Skeletal muscle satellite cell (primary cell): ENCODE data around the gene OTOGL.

Experiments used
- H3K27me3 ChIP-seq: 2 replicates; pipeline ENCODE4 v1.7.0; 2013; ENCODE audit warnings: low read length; ENCODE audit not compliant: control insufficient read depth, insufficient read depth
- H3K36me3 ChIP-seq: 2 replicates; pipeline ENCODE4 v1.7.0; 2013; ENCODE audit warnings: mild to moderate bottlenecking, control low read depth, low read length; ENCODE audit not compliant: insufficient read depth
- H3K4me1 ChIP-seq: 2 replicates; pipeline ENCODE4 v1.7.0; 2013; ENCODE audit warnings: low read length; ENCODE audit not compliant: control insufficient read depth, insufficient read depth
- H3K4me2 ChIP-seq: 2 replicates; pipeline ENCODE4 v1.7.0; 2013; ENCODE audit warnings: mild to moderate bottlenecking, low read length
- H3K4me3 ChIP-seq: 2 replicates; pipeline ENCODE4 v1.7.0; 2013; ENCODE audit warnings: low read length
- H3K9ac ChIP-seq: 2 replicates; pipeline ENCODE4 v1.7.0; 2013; ENCODE audit warnings: mild to moderate bottlenecking, low read depth, low read length, moderate library complexity
- H3K9me3 ChIP-seq: replicated peaks from 2 replicates; pipeline ENCODE4 v1.7.0; 2013; ENCODE audit warnings: mild to moderate bottlenecking, control low read depth, low read length

The OTOGL gene

DNA sequence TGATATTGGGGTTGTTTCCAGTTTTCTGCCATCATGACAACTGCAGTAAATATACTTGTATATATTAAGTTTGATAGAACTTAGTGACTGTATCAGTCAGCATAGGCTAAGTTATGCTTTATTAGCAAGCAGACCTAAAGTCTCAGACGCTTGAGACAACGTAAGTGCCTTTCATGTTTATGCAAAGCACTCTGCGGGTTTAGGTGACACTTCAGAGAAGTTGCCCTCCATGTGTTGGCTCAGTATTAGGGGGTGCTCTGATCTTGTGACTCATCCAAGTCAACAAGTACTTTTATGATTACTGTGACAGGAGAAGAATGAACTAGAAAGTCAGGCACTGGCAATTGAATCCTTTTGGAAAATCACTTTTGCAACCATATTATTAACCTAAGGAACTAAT is 13.3 kb upstream of the OTOGL start:
- Histone ChIP-seq H3K9ac (no peak overlapping the region), H3K27me3 (no peaks in the 10 kb centered on the region), H3K9me3 (no peaks in the 10 kb centered on the region), H3K36me3 (no peaks in the 10 kb centered on the region), H3K4me1 (no peaks in the 10 kb centered on the region), H3K4me2 (no peak overlapping the region), H3K4me3 (no peak overlapping the region)

DNA sequence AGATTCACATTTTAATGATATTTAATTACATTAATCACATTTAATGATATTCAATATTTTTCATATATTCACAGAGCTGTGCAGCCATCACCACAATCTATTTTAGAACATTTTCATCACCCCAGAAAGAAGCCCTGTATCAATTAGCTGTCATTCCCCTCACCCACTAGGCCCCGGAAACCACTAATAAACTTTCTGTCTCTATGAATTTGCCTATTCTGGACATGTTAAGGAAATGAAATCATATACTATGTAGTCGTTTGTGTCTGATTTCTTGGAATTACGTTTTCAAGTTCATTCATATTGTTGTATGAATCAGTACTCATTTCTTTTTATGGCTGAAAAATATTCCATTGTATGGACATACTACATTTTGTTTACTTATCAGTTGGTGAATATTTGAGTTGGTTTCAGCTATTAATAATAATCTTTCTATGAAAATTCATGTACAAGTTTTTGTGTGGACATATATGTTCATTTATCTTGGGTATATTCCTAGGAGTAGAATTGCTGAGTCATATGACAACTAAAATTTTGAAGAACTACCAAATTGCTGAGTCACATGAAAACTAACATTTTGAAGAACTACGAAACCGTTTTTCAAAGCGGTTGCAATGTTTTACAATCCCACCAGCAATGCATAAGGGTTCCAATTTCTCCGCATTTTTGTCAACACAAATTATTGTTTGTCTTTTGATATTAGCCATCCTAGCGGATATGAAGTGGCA is 11.7 kb upstream of the OTOGL start:
- no peaks in the 10 kb centered on the region for H3K9me3 ChIP-seq
- H3K4me2 ChIP-seq: no peak overlapping the region
- no peaks in the 10 kb centered on the region for H3K36me3 ChIP-seq
- H3K9ac ChIP-seq: no peak overlapping the region
- H3K4me3 ChIP-seq: no peak overlapping the region
- H3K4me1 ChIP-seq: no peaks in the 10 kb centered on the region
- H3K27me3 ChIP-seq: no peaks in the 10 kb centered on the region

- Histone ChIP-seq H3K27me3 (no peaks in the 10 kb centered on the region), H3K4me2 (no peak overlapping the region), H3K9ac (no peak overlapping the region), H3K36me3 (no peaks in the 10 kb centered on the region), H3K4me3 (no peak overlapping the region), H3K9me3 (no peaks in the 10 kb centered on the region), H3K4me1 (peaks cover 10% of the 10 kb centered on the region)
Observed at GRCh38 chr12:80100591-80100990, 1.3 kb downstream of the OTOGL start.

GRCh38 chr12:80101126-80101525 is 1.8 kb downstream of the OTOGL start:
- Histone ChIP-seq H3K9ac (no peak overlapping the region), H3K4me3 (no peak overlapping the region)

DNA sequence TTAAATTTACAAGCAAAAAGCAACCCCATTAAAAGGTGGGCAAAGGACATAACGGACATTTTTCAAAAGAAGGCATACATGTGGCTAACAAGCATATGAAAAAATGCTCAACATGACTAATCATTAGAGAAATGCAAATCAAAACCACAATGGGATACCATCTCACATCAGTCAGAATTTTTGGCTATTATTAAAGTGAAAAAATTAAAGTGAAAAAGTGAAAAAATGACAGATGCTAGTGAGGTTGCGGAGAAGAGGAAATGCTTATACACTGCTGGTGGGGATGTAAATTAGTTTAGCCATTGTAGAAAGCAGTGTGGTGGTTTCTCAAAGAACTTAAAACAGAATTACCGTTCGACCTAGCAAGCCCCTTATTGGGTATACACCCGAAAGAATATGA is 7.9 kb downstream of the OTOGL start:
- H3K4me2 ChIP-seq: no peak overlapping the region
- no peak overlapping the region for H3K4me3 ChIP-seq
- H3K27me3 ChIP-seq: no peaks in the 10 kb centered on the region
- H3K9me3 ChIP-seq: no peaks in the 10 kb centered on the region
- no peak overlapping the region for H3K9ac ChIP-seq
- H3K4me1 ChIP-seq: peaks cover 7% of the 10 kb centered on the region
- H3K36me3 ChIP-seq: no peaks in the 10 kb centered on the region

More at GRCh38 chr12:80101126-80101525, 1.8 kb downstream of the OTOGL start:
- no peaks in the 10 kb centered on the region for H3K36me3 ChIP-seq
- H3K9me3 ChIP-seq: no peaks in the 10 kb centered on the region
- peaks cover 10% of the 10 kb centered on the region for H3K4me1 ChIP-seq
- no peaks in the 10 kb centered on the region for H3K27me3 ChIP-seq
- H3K4me2 ChIP-seq: no peak overlapping the region

- Histone ChIP-seq H3K36me3 (no peaks in the 10 kb centered on the region), H3K27me3 (no peaks in the 10 kb centered on the region), H3K9me3 (no peaks in the 10 kb centered on the region), H3K9ac (no peak overlapping the region), H3K4me3 (no peak overlapping the region), H3K4me1 (peaks cover 2% of the 10 kb centered on the region), H3K4me2 (no peak overlapping the region)
Observed at GRCh38 chr12:80116735-80117134, 17.4 kb downstream of the OTOGL start.

DNA sequence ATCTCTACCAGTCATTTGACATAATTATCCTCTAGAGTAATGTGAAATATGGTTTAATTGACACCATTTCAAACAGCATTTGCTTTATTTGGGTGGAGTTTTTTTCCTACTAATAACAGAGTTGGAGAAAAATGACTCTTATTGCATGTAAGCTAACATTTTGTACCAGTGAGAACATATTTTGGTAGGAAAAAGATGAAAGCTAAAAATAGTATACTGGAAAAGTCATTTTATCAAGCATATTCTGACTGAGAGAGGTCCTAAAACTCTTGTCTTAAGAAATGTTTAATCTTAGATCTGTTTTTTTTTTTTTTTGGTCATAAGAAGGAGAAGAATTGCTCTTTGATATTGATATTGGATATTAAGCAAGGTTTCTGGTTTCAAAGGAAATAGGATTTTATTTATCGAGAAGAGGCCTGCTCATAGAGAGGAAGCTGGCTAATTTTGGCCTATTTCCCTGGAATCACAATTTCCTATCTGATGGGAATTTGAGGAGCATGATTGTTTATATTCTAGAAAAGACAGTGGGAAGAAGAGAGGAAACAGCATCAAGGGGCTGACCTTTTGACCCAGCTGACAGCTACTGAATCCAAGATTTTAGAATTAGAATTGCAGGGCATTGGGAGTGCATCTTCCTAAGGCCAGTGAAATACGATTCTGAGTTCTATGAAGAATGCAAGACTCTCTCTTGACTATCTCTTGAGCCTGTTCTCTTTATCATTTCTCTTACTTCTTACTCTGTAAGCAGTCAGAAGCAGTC is 19.4 kb downstream of the OTOGL start:
- Histone ChIP-seq H3K4me2 (no peak overlapping the region), H3K36me3 (no peaks in the 10 kb centered on the region), H3K27me3 (no peaks in the 10 kb centered on the region), H3K4me1 (peaks cover 5% of the 10 kb centered on the region), H3K4me3 (no peak overlapping the region), H3K9me3 (no peaks in the 10 kb centered on the region), H3K9ac (no peak overlapping the region)

- Histone ChIP-seq H3K36me3 (no peaks in the 10 kb centered on the region), H3K4me3 (no peak overlapping the region), H3K4me2 (no peak overlapping the region), H3K4me1 (peaks cover 5% of the 10 kb centered on the region), H3K27me3 (no peaks in the 10 kb centered on the region), H3K9ac (no peak overlapping the region), H3K9me3 (no peaks in the 10 kb centered on the region)
Observed at GRCh38 chr12:80120994-80121393, 21.7 kb downstream of the OTOGL start.

- no peak overlapping the region for H3K4me2 ChIP-seq
- peaks cover 5% of the 10 kb centered on the region for H3K4me1 ChIP-seq
- H3K36me3 ChIP-seq: no peaks in the 10 kb centered on the region
- H3K4me3 ChIP-seq: no peak overlapping the region
- H3K27me3 ChIP-seq: no peaks in the 10 kb centered on the region
- no peaks in the 10 kb centered on the region for H3K9me3 ChIP-seq
- no peak overlapping the region for H3K9ac ChIP-seq
Observed at GRCh38 chr12:80121661-80122060, 22.3 kb downstream of the OTOGL start.

DNA sequence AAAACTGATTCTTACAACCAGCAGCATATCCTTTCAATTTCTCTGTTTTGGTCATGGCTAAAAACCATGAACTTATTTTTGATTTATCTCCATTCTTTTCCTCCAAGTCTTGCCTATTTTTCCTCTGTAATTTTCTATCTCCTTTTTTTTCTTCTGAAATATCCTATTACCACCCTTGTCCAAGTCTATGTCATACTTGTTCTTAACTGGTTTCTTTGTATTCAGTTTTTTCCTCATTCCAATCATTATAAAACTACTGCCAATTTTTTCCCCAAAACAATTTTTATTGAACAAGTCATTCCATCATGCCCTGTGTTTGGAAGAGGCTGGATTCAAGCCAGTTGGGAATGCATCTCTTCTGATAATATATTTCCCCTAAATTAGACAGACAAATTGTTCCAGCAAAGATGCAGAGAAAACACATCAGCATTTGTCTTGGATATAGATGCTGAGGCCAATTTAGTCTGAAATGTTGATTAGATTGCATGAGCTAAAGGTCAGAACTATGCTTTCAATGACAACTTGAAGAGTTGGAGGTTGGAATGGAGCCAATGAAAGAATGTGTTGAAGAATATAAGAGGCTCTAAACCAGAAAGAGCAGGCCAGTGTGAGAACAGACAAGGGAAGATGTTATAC is 30.7 kb downstream of the OTOGL start:
- H3K27me3 ChIP-seq: no peaks in the 10 kb centered on the region
- no peak overlapping the region for H3K4me2 ChIP-seq
- H3K4me1 ChIP-seq: no peaks in the 10 kb centered on the region
- H3K9me3 ChIP-seq: no peaks in the 10 kb centered on the region
- H3K36me3 ChIP-seq: no peaks in the 10 kb centered on the region
- H3K9ac ChIP-seq: no peak overlapping the region
- H3K4me3 ChIP-seq: no peak overlapping the region

DNA sequence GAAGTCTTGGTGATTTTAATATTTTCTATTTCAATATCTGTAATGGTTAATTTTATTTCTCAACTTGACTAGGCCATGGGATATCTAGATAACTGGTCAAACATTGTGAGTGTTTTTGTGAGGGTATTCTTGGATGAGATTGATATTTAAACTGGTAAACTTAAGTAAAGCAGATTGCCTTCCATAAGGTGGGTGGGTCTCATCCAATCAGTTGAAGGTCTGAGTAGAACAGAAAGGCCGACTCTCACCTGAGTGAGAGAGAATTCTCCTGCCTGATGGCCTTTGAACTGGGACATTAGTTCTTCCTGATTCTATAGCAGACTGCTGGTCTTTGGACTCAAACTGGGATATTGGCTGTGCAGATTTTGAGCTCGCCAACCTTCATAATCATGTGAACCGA is 36.3 kb downstream of the OTOGL start:
- Histone ChIP-seq H3K9ac (no peak overlapping the region), H3K4me3 (no peak overlapping the region), H3K4me2 (no peak overlapping the region), H3K9me3 (no peaks in the 10 kb centered on the region), H3K36me3 (no peaks in the 10 kb centered on the region), H3K4me1 (no peaks in the 10 kb centered on the region), H3K27me3 (no peaks in the 10 kb centered on the region)
